IPS-NIHi7 (cell line): ENCODE results near the gene AKT2.

ENCODE experiments used
- DNase-seq: peaks from one replicate; pipeline ENCODE4 v3.0.0; 2012; ENCODE audit warnings: mixed read lengths; ENCODE audit errors: extremely low spot score

Gene AKT2

GRCh38 chr19:40190891-40191835, 94.0 kb downstream of the AKT2 start, which contains the start of gene MAP3K10:
TSS of gene MAP3K10 (plus strand) at chr19:40191426. CDS start at chr19:40192032, 606 bp downstream.
- peak; percentile 90 for DNase-seq

- no peak for DNase-seq
These were observed 100.9 kb downstream of the AKT2 start for GRCh38 chr19:40184273-40184672.
